H1 (cell line): ENCODE data around the gene STK32C. TPM values are rescaled to one million over a fixed set of nuclear protein-coding genes. Genes with fewer than 3 reads are reported as not detected.

Source experiments
- BACH1 ChIP-seq: IDR thresholded peaks from 2 replicates; pipeline ENCODE4 v1.6.1; 2012; ENCODE audit warnings: low read length, improper control_type of control experiment
- BRCA1 ChIP-seq: IDR thresholded peaks from 2 replicates; pipeline ENCODE4 v1.6.1; 2012; ENCODE audit warnings: low read depth, low read length, improper control_type of control experiment
- CBX8 ChIP-seq: fragments of 300-800, 300-1000 bp; sonication (generic); IDR thresholded peaks from 2 replicates; pipeline ENCODE4 v1.7.1; 2016; ENCODE audit warnings: low read depth, low read length, borderline replicate concordance
- GABPA ChIP-seq: IDR thresholded peaks from 2 replicates; pipeline ENCODE4 v1.6.1; 2011; ENCODE audit warnings: mild to moderate bottlenecking, low read length, moderate library complexity, borderline replicate concordance; ENCODE audit not compliant: insufficient read depth
- JUN ChIP-seq: IDR thresholded peaks from 2 replicates; pipeline ENCODE4 v1.6.1; 2011; ENCODE audit warnings: low read depth, mild to moderate bottlenecking, improper control_type of control experiment, low read length
- NANOG ChIP-seq: IDR thresholded peaks from 2 replicates; pipeline ENCODE4 v1.6.1; 2011; ENCODE audit warnings: low read length, low read depth, mild to moderate bottlenecking, inconsistent platforms; ENCODE audit not compliant: insufficient read depth, poor library complexity, severe bottlenecking
- TBP ChIP-seq: IDR thresholded peaks from 2 replicates; pipeline ENCODE4 v1.6.1; 2011; ENCODE audit warnings: low read depth, low read length, improper control_type of control experiment
- polyA plus RNA-seq, 7 experiments: library from polyadenylated mRNA; depleted of rRNA in 3 of 7; stranded (reverse) in 5 of 7; unstranded in 2 of 7; fragments of >200 nt in 5 of 7; fragments of 200-250 nt in 2 of 7; gene quantifications; 1 replicate in 5 of 7; 2 replicates in 1 of 7; 4 replicates in 1 of 7; pipeline versions ENCODE4 v1.2.1 to v1.2.3, GENCODE V29; 2011 to 2013; ENCODE audit warnings: missing spikeins in 2 of 7, mixed read lengths in 2 of 7
- total RNA-seq: library from RNA; stranded (reverse); fragmentation: NEBNext Ultra II Directional; extraction: Animal tissue kit (Norgen Biotek cat#: 25700); gene quantifications from 2 replicates; pipeline ENCODE4 v1.2.1, GENCODE V29; 2021
- TF ChIP-seq, protein P1 (sequence below): fragments of 300-600 bp; sonication (generic); IDR thresholded peaks from 2 replicates; pipeline ENCODE4 v1.7.1; 2012; ENCODE audit warnings: low read length, moderate library complexity, mild to moderate bottlenecking, inconsistent platforms; ENCODE audit not compliant: insufficient replicate concordance
- TF ChIP-seq, protein P2 (sequence below): IDR thresholded peaks from 2 replicates; pipeline ENCODE4 v1.6.1; 2011; ENCODE audit warnings: low read length, improper control_type of control experiment
- TF ChIP-seq, protein P3 (sequence below): IDR thresholded peaks from 2 replicates; pipeline ENCODE4 v1.6.1; 2011; ENCODE audit warnings: low read depth, mild to moderate bottlenecking, low read length; ENCODE audit not compliant: insufficient read depth

Gene STK32C
- total and polyA plus RNA-seq, 2 of the 8 experiments (the other 6 are each of a cell fraction or from before 2014, with no cell fraction given), result 10.6 to 15.6 TPM

DNA sequence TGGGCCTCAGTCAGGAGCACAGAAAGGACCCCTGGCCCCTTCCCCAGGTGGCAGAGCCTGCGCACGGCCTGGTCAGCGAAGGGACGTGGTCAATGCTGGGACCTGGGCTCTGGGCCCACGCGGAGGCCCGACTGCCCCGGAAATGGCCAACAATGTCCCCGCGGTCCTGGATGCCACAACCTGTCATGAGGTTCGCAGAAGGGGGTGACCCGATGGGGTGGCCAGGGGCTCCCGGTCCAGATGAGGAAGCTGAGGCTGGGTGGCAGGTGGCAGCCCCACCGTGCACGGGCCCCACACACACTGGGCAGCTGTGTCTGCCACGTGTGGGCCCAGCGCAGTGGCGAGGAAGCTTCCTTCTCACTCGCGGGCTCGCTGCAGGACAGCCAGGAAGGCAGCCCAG, 71.6 kb downstream of the STK32C start (continued):
- TF ChIP-seq, protein P1, sequence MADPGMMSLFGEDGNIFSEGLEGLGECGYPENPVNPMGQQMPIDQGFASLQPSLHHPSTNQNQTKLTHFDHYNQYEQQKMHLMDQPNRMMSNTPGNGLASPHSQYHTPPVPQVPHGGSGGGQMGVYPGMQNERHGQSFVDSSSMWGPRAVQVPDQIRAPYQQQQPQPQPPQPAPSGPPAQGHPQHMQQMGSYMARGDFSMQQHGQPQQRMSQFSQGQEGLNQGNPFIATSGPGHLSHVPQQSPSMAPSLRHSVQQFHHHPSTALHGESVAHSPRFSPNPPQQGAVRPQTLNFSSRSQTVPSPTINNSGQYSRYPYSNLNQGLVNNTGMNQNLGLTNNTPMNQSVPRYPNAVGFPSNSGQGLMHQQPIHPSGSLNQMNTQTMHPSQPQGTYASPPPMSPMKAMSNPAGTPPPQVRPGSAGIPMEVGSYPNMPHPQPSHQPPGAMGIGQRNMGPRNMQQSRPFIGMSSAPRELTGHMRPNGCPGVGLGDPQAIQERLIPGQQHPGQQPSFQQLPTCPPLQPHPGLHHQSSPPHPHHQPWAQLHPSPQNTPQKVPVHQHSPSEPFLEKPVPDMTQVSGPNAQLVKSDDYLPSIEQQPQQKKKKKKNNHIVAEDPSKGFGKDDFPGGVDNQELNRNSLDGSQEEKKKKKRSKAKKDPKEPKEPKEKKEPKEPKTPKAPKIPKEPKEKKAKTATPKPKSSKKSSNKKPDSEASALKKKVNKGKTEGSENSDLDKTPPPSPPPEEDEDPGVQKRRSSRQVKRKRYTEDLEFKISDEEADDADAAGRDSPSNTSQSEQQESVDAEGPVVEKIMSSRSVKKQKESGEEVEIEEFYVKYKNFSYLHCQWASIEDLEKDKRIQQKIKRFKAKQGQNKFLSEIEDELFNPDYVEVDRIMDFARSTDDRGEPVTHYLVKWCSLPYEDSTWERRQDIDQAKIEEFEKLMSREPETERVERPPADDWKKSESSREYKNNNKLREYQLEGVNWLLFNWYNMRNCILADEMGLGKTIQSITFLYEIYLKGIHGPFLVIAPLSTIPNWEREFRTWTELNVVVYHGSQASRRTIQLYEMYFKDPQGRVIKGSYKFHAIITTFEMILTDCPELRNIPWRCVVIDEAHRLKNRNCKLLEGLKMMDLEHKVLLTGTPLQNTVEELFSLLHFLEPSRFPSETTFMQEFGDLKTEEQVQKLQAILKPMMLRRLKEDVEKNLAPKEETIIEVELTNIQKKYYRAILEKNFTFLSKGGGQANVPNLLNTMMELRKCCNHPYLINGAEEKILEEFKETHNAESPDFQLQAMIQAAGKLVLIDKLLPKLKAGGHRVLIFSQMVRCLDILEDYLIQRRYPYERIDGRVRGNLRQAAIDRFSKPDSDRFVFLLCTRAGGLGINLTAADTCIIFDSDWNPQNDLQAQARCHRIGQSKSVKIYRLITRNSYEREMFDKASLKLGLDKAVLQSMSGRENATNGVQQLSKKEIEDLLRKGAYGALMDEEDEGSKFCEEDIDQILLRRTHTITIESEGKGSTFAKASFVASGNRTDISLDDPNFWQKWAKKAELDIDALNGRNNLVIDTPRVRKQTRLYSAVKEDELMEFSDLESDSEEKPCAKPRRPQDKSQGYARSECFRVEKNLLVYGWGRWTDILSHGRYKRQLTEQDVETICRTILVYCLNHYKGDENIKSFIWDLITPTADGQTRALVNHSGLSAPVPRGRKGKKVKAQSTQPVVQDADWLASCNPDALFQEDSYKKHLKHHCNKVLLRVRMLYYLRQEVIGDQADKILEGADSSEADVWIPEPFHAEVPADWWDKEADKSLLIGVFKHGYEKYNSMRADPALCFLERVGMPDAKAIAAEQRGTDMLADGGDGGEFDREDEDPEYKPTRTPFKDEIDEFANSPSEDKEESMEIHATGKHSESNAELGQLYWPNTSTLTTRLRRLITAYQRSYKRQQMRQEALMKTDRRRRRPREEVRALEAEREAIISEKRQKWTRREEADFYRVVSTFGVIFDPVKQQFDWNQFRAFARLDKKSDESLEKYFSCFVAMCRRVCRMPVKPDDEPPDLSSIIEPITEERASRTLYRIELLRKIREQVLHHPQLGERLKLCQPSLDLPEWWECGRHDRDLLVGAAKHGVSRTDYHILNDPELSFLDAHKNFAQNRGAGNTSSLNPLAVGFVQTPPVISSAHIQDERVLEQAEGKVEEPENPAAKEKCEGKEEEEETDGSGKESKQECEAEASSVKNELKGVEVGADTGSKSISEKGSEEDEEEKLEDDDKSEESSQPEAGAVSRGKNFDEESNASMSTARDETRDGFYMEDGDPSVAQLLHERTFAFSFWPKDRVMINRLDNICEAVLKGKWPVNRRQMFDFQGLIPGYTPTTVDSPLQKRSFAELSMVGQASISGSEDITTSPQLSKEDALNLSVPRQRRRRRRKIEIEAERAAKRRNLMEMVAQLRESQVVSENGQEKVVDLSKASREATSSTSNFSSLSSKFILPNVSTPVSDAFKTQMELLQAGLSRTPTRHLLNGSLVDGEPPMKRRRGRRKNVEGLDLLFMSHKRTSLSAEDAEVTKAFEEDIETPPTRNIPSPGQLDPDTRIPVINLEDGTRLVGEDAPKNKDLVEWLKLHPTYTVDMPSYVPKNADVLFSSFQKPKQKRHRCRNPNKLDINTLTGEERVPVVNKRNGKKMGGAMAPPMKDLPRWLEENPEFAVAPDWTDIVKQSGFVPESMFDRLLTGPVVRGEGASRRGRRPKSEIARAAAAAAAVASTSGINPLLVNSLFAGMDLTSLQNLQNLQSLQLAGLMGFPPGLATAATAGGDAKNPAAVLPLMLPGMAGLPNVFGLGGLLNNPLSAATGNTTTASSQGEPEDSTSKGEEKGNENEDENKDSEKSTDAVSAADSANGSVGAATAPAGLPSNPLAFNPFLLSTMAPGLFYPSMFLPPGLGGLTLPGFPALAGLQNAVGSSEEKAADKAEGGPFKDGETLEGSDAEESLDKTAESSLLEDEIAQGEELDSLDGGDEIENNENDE, result no peak
- no peak for TF ChIP-seq BACH1
- no peak for TF ChIP-seq NANOG
- no peak for TF ChIP-seq BRCA1
- no peak for TF ChIP-seq GABPA
- no peak for TF ChIP-seq TBP
- TF ChIP-seq, protein P2, sequence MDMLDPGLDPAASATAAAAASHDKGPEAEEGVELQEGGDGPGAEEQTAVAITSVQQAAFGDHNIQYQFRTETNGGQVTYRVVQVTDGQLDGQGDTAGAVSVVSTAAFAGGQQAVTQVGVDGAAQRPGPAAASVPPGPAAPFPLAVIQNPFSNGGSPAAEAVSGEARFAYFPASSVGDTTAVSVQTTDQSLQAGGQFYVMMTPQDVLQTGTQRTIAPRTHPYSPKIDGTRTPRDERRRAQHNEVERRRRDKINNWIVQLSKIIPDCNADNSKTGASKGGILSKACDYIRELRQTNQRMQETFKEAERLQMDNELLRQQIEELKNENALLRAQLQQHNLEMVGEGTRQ, result no peak
- no peak for TF ChIP-seq CBX8
- TF ChIP-seq, protein P3, sequence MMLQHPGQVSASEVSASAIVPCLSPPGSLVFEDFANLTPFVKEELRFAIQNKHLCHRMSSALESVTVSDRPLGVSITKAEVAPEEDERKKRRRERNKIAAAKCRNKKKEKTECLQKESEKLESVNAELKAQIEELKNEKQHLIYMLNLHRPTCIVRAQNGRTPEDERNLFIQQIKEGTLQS, result no peak
- TF ChIP-seq JUN, result no peak
